Parathyroid adenoma (tissue), 2 donors: Measurements from ENCODE around the gene EIF2S3B.
"Not testable (repeated sequence)": the region's sequence is repeated elsewhere in the genome, so short reads cannot be mapped to it uniquely, and the experiment has no call there.

Source experiments
- H2AFZ ChIP-seq: fragments of 300-600 bp; sonication (generic); one replicate; pipeline ENCODE4 v1.7.0; 2017; ENCODE audit warnings: antibody characterized with exemption, mild to moderate bottlenecking
- H3K27ac ChIP-seq: fragments of 300-600 bp; sonication (generic); one replicate; pipeline ENCODE4 v1.7.0; 2017
- H3K27me3 ChIP-seq: fragments of 300-600 bp; sonication (generic); one replicate; pipeline ENCODE4 v1.7.0; 2017; ENCODE audit warnings: low read length; ENCODE audit not compliant: control insufficient read depth, insufficient read depth
- H3K36me3 ChIP-seq: fragments of 300-600 bp; sonication (generic); one replicate; pipeline ENCODE4 v1.7.0; 2017; ENCODE audit warnings: low read length; ENCODE audit not compliant: control insufficient read depth, insufficient read depth
- H3K4me1 ChIP-seq: fragments of 300-600 bp; sonication (generic); one replicate; pipeline ENCODE4 v1.7.0; 2017; ENCODE audit warnings: control low read depth
- H3K4me2 ChIP-seq: fragments of 300-600 bp; sonication (generic); one replicate; pipeline ENCODE4 v1.7.0; 2017; ENCODE audit warnings: low read length
- H3K4me3 ChIP-seq: fragments of 300-600 bp; sonication (generic); one replicate; pipeline ENCODE4 v1.7.0; 2017; ENCODE audit warnings: low read depth, low read length
- H3K79me2 ChIP-seq: fragments of 300-600 bp; sonication (generic); one replicate; pipeline ENCODE4 v1.7.0; 2017; ENCODE audit warnings: control low read depth
- H3K9ac ChIP-seq: fragments of 300-600 bp; sonication (generic); one replicate; pipeline ENCODE4 v1.7.0; 2017; ENCODE audit warnings: mild to moderate bottlenecking
- H3K9me3 ChIP-seq: fragments of 300-600 bp; sonication (generic); one replicate; pipeline ENCODE4 v1.7.0; 2017; ENCODE audit warnings: low read length; ENCODE audit not compliant: control insufficient read depth
- TF ChIP-seq, protein P1 (sequence below): fragments of 300-600 bp; sonication (generic); IDR thresholded peaks from one replicate; pipeline ENCODE4 v1.7.0; 2017; ENCODE audit warnings: antibody characterized with exemption, mild to moderate bottlenecking
- donor health status: primary hyperparathyroidism.

Gene EIF2S3B

GRCh38 chr12:10487328-10487727, 18.4 kb upstream of the EIF2S3B start:
- not testable (repeated sequence) for H3K79me2 ChIP-seq, H3K27me3 ChIP-seq, H3K4me2 ChIP-seq

DNA sequence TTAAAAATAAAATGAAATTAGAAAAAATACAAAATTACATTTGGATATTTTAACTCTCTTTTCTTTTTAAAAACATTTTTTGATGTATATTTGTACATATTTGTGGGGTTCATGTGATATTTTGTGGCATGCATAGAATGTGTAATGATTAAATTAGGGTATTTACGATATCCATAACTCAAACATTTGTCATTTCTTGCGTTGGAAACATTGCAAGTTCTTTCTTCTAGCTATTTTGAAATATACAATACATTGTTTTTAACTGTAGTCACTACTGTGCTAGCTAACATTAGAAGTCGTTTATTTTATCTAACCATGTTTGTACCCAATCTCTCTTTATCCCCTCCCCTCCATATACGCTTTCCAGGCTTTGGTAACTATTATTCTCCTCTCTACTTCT, 13.9 kb upstream of the EIF2S3B start:
- H3K79me2 ChIP-seq = no peaks in the 10 kb centered on the region
- no peaks in the 10 kb centered on the region for H3K27me3 ChIP-seq
- no peaks in the 10 kb centered on the region for H3K9me3 ChIP-seq
- no peak overlapping the region for H3K27ac ChIP-seq
- no peak overlapping the region for H3K4me3 ChIP-seq
- no peaks in the 10 kb centered on the region for H3K36me3 ChIP-seq
- H3K4me2 ChIP-seq = no peak overlapping the region
- H3K9ac ChIP-seq = no peak overlapping the region
- TF ChIP-seq, protein P1, sequence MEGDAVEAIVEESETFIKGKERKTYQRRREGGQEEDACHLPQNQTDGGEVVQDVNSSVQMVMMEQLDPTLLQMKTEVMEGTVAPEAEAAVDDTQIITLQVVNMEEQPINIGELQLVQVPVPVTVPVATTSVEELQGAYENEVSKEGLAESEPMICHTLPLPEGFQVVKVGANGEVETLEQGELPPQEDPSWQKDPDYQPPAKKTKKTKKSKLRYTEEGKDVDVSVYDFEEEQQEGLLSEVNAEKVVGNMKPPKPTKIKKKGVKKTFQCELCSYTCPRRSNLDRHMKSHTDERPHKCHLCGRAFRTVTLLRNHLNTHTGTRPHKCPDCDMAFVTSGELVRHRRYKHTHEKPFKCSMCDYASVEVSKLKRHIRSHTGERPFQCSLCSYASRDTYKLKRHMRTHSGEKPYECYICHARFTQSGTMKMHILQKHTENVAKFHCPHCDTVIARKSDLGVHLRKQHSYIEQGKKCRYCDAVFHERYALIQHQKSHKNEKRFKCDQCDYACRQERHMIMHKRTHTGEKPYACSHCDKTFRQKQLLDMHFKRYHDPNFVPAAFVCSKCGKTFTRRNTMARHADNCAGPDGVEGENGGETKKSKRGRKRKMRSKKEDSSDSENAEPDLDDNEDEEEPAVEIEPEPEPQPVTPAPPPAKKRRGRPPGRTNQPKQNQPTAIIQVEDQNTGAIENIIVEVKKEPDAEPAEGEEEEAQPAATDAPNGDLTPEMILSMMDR = no peak
- no peak overlapping the region for H2AFZ ChIP-seq
- H3K4me1 ChIP-seq = no peaks in the 10 kb centered on the region

More at GRCh38 chr12:10487328-10487727, 18.4 kb upstream of the EIF2S3B start:
- H3K9me3 ChIP-seq, H2AFZ ChIP-seq, H3K27ac ChIP-seq, H3K36me3 ChIP-seq, H3K9ac ChIP-seq, H3K4me3 ChIP-seq, H3K4me1 ChIP-seq: not testable (repeated sequence)

DNA sequence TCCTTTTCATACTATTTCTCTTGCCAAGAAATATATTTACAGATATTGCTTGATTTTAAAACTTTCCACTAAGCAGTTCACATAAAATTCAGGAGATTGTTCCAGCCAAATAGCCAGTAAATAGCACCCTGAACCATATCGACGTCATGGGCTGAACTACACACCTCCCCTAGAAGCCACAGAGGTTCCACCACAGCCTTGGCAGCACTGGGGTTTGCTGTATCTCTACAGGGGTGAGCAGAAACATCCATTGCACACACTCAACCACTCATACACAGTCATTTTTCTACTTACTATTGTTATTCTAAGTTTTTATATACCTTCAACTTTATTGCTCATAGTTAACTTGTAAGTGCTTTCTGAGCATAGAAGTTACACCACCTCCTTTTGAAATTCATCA, 8.1 kb upstream of the EIF2S3B start:
- TF ChIP-seq, protein P1 = no peak
- no peaks in the 10 kb centered on the region for H3K9me3 ChIP-seq
- no peak overlapping the region for H3K4me2 ChIP-seq
- H3K27me3 ChIP-seq = no peaks in the 10 kb centered on the region
- no peak overlapping the region for H3K4me3 ChIP-seq
- no peak overlapping the region for H3K9ac ChIP-seq
- no peak overlapping the region for H2AFZ ChIP-seq
- no peaks in the 10 kb centered on the region for H3K79me2 ChIP-seq
- H3K4me1 ChIP-seq = no peaks in the 10 kb centered on the region
- H3K27ac ChIP-seq = no peak overlapping the region
- H3K36me3 ChIP-seq = no peaks in the 10 kb centered on the region

DNA sequence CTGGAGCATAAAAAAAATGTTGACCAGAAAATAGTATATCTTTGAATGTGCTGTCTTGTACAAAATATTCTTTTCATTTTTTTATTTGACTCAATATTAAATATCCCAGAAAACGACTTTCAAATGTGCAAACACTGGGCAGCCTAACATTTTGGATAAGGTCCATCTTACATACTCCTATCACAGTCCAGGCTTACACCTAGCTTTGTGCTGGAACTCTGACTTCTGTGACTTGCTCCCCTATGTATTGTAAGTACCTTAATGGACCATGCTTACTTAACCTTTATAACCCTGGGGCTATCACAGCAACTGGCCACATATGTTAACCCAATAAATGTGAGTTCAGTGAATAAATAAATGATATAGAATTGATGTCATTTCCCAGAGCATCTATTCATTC, 7.6 kb upstream of the EIF2S3B start:
- TF ChIP-seq, protein P1 = no peak
- Histone ChIP-seq H3K4me2 (no peak overlapping the region), H3K9ac (no peak overlapping the region)

GRCh38 chr12:10501030-10501429, 4.7 kb upstream of the EIF2S3B start:
- Histone ChIP-seq H3K4me1 (no peaks in the 10 kb centered on the region), H3K36me3 (no peaks in the 10 kb centered on the region), H3K79me2 (no peaks in the 10 kb centered on the region), H3K4me3 (no peak overlapping the region), H3K4me2 (no peak overlapping the region), H3K27me3 (no peaks in the 10 kb centered on the region), H3K9ac (no peak overlapping the region), H2AFZ (no peak overlapping the region), H3K27ac (no peak overlapping the region), H3K9me3 (no peaks in the 10 kb centered on the region)
- TF ChIP-seq, protein P1 = peak; percentile 15

More for the DNA sequence above, 7.6 kb upstream of the EIF2S3B start:
- H3K79me2 ChIP-seq = no peaks in the 10 kb centered on the region
- no peaks in the 10 kb centered on the region for H3K36me3 ChIP-seq
- no peak overlapping the region for H3K4me3 ChIP-seq
- H3K27me3 ChIP-seq = no peaks in the 10 kb centered on the region
- no peak overlapping the region for H3K27ac ChIP-seq
- H2AFZ ChIP-seq = no peak overlapping the region
- H3K4me1 ChIP-seq = no peaks in the 10 kb centered on the region
- no peaks in the 10 kb centered on the region for H3K9me3 ChIP-seq
